Spleen (tissue), 11 donors: ENCODE results near the gene ATR. TPM values are rescaled to one million over a fixed set of nuclear protein-coding genes. Genes with fewer than 3 reads are reported as not detected.

Experiments used
- DNase-seq: peaks from one replicate; pipeline ENCODE4 v3.0.0-alpha.2; 2020
- H3K27ac ChIP-seq, 8 donors: fragments of 200-600 bp; sonication (generic) in 7 of 8; 1 replicate in 4 of 8; 2 replicates in 4 of 8; pipeline versions ENCODE4 v1.5.0 to v1.8.0; 2016 to 2021; ENCODE audit warnings: inconsistent platforms in 4 of 8, mild to moderate bottlenecking in 4 of 8, moderate library complexity in 1 of 8
- H3K27me3 ChIP-seq, 7 donors: fragments of 200-600 bp; sonication (generic) in 6 of 7; replicated peaks in 1 of 7; 1 replicate in 4 of 7; 2 replicates in 3 of 7; pipeline versions ENCODE4 v1.5.0 to v1.8.0; 2016 to 2021; ENCODE audit warnings: inconsistent platforms in 3 of 7, mild to moderate bottlenecking in 1 of 7
- H3K36me3 ChIP-seq, 6 donors: fragments of 200-600 bp; sonication (generic) in 5 of 6; 1 replicate in 4 of 6; 2 replicates in 2 of 6; pipeline versions ENCODE4 v1.5.0 to v1.8.0; 2016 to 2021; ENCODE audit warnings: inconsistent platforms in 2 of 6
- H3K4me1 ChIP-seq, 6 donors: fragments of 200-600 bp; sonication (generic) in 5 of 6; 1 replicate in 3 of 6; 2 replicates in 3 of 6; pipeline versions ENCODE4 v1.5.0 to v1.8.0; 2016 to 2021; ENCODE audit warnings: inconsistent platforms in 3 of 6
- H3K4me3 ChIP-seq, 8 donors: fragments of 200-600 bp; sonication (generic) in 7 of 8; 1 replicate in 4 of 8; 2 replicates in 4 of 8; pipeline versions ENCODE4 v1.5.0 to v1.8.0; 2016 to 2021; ENCODE audit warnings: inconsistent platforms in 4 of 8, mild to moderate bottlenecking in 4 of 8, moderate library complexity in 2 of 8
- H3K9me3 ChIP-seq, 8 donors: fragments of 200-600 bp; sonication (generic) in 7 of 8; 1 replicate in 4 of 8; 2 replicates in 4 of 8; pipeline versions ENCODE4 v1.5.0 to v1.8.0; 2016 to 2021; ENCODE audit warnings: inconsistent platforms in 4 of 8
- CTCF ChIP-seq, 11 experiments: fragments of 200-600 bp in 7 of 11; fragments of 450-650 bp in 4 of 11; sonication (generic) in 4 of 11; IDR thresholded peaks in 8 of 11; conservative IDR thresholded peaks in 3 of 11; 1 replicate in 7 of 11; 2 replicates in 4 of 11; pipeline versions ENCODE4 v1.4.0 to v1.8.0; 2016 to 2021; ENCODE audit warnings: antibody characterized with exemption in 11 of 11, inconsistent platforms in 4 of 11, mild to moderate bottlenecking in 1 of 11
- POLR2A ChIP-seq, 3 donors: fragments of 450-650 bp; IDR thresholded peaks; one replicate each; pipeline ENCODE4 v1.5.1; 2017; ENCODE audit warnings: antibody characterized with exemption in 3 of 3, mild to moderate bottlenecking in 1 of 3
- POLR2AphosphoS5 ChIP-seq, 3 donors: sonication (generic); formaldehyde crosslinking; IDR thresholded peaks; one replicate each; pipeline ENCODE4 v1.5.1; 2017; ENCODE audit warnings: antibody characterized with exemption in 3 of 3
- WGBS, 5 donors: extraction: QIAGEN DNeasy Blood & Tissue Kit in 3 of 5; methylation state at CpG; one replicate each; pipeline versions ENCODE4 v1.1.5 to v1.1.7; 2013 to 2018; 5-methylcytosine and 5-hydroxymethylcytosine counted together
- intact Hi-C: fragments of 100-400 bp; cut with DNase I; formaldehyde crosslinking; loops from one replicate; pipeline ENCODE4 v1.15.0; 2023; ENCODE audit warnings: low total_unique reads
- polyA plus RNA-seq, 3 donors: library from polyadenylated mRNA; stranded (reverse); fragments of 200-250 nt; gene quantifications; one replicate each; pipeline ENCODE4 v1.2.1, GENCODE V29; 2013
- total RNA-seq, 7 donors: library from RNA; depleted of rRNA in 3 of 7; stranded (reverse); fragments of >200 nt in 3 of 7; fragmentation: NEBNext Ultra II Directional in 4 of 7; extraction: Animal tissue kit (Norgen Biotek cat#: 25700) in 4 of 7; gene quantifications; one replicate each; pipeline versions ENCODE4 v1.1.0 to v1.2.1, GENCODE V29; 2016 to 2021
- donor health status: healthy with polysubstance abuse.
- donor health status: DM: no; HTN: no; CAD: no; lungs with moderate emphysema.
- donor health status: DM: no; HTN: no; CAD: no.
- donor health status: Bipolar disorder and iron deficiency.
- donor health status: healthy.
- donor health status: DM: no; HTN: no; CAD: no.
- donor health status: DM: yes; HTN: yes; CAD: no.

ATR gene
- total and polyA plus RNA-seq, 10 donors = 18.4 to 64.0 (median 37.8) TPM

GRCh38 chr3:142501004-142501926, 77.3 kb downstream of the ATR start:
- H3K27ac ChIP-seq = no peak overlapping the region

GRCh38 chr3:142500211-142500610, 78.3 kb downstream of the ATR start:
- intact Hi-C loops = no loop called here
- WGBS, 5 donors = 76 to 99% (median 96%) methylated on average over 2 of the region's 2 CpGs
- H3K36me3 ChIP-seq = peaks cover 3 to 100% (median 50%) of the 10 kb centered on the region in 6 donors

More at GRCh38 chr3:142501004-142501926, 77.3 kb downstream of the ATR start:
- TF ChIP-seq CTCF (IDR thresholded peaks at IDR 0.05 in 8 of 11, conservative IDR thresholded peaks at IDR 0.05 in 3 of 11) (no peak), POLR2AphosphoS5 (IDR thresholded peaks at IDR 0.05) (no peak), POLR2A (IDR thresholded peaks at IDR 0.05) (no peak)
- Histone ChIP-seq H3K4me1 (no peaks in the 10 kb centered on the region), H3K27me3 (no peaks in the 10 kb centered on the region), H3K4me3 (no peak overlapping the region), H3K9me3 (peaks cover 0 to 6% (median 4%) of the 10 kb centered on the region in 8 donors), H3K36me3 (peaks cover 3 to 100% (median 47%) of the 10 kb centered on the region in 6 donors)
- DNase-seq = no peak
- 93 to 98% (median 96%) methylated on average over 5 of the region's 5 CpGs for WGBS, 5 donors
- intact Hi-C loops = no loop called here

DNA sequence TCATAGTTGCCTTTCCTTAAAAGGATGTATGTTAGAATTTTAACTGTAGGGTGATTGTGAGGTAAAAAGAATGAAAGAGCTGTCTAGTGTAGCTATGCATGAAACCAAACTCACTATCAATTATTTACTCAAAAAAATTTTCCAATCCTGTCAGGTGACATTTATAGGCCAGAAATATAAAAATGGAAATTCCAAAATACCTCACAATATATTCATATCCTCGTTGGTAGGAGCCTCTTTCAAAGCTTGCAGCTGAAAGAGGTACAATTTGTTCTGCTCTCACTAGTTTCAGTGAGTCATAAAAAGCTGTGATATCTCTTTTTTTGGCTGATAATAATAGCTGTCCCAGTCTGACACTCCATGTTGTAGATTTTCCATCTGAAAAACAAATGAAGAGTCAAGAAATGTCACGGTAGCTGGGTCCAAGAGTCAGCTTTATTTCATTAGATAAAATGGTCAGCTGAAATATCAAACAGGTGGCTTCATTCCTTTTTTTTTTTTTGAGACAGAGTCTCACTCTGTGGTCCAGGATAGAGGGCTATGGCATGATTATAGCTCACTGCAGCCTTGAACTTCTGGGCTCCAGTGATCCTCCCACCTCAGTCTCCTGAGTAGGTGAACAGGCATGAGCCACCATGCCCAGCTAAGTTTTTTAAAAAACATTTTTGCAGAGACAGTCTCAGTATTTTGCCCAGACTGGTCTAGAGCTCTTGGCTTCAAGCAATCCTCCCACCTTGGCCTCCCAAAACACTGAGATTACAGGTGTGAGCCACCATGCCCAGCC, 79.9 kb downstream of the ATR start:
- DNase-seq = no peak
- peaks cover 0 to 6% (median 4%) of the 10 kb centered on the region in 8 donors for H3K9me3 ChIP-seq
- no peak overlapping the region for H3K4me3 ChIP-seq
- intact Hi-C loops = no loop called here
- no peak overlapping the region for H3K27ac ChIP-seq
- no peaks in the 10 kb centered on the region for H3K27me3 ChIP-seq
- 57 to 80% (median 70%) methylated on average over 2 of the region's 2 CpGs for WGBS, 5 donors
- TF ChIP-seq POLR2AphosphoS5 (IDR thresholded peaks at IDR 0.05) = no peak
- no peak for TF ChIP-seq POLR2A (IDR thresholded peaks at IDR 0.05)
- TF ChIP-seq CTCF (IDR thresholded peaks at IDR 0.05 in 8 of 11, conservative IDR thresholded peaks at IDR 0.05 in 3 of 11) = no peak
- no peaks in the 10 kb centered on the region for H3K4me1 ChIP-seq
- peaks cover 3 to 100% (median 57%) of the 10 kb centered on the region in 6 donors for H3K36me3 ChIP-seq

More at GRCh38 chr3:142500211-142500610, 78.3 kb downstream of the ATR start:
- Histone ChIP-seq H3K9me3 (peaks cover 0 to 6% (median 4%) of the 10 kb centered on the region in 8 donors), H3K27me3 (no peaks in the 10 kb centered on the region), H3K4me1 (no peaks in the 10 kb centered on the region), H3K4me3 (no peak overlapping the region), H3K27ac (no peak overlapping the region)
- no peak for TF ChIP-seq POLR2AphosphoS5 (IDR thresholded peaks at IDR 0.05)
- no peak for TF ChIP-seq CTCF (IDR thresholded peaks at IDR 0.05 in 8 of 11, conservative IDR thresholded peaks at IDR 0.05 in 3 of 11)
- TF ChIP-seq POLR2A (IDR thresholded peaks at IDR 0.05) = no peak
- DNase-seq = no peak
